Muscle layer of duodenum (tissue), 2 donors: Measurements from ENCODE around the gene CDH13.

Experiments used
- H3K27ac ChIP-seq: one replicate; pipeline ENCODE4 v1.7.0; 2013; ENCODE audit warnings: mild to moderate bottlenecking, low read length
- H3K27me3 ChIP-seq: one replicate; pipeline ENCODE4 v1.7.0; 2013; ENCODE audit warnings: low read depth, mild to moderate bottlenecking, control low read depth, low read length
- H3K36me3 ChIP-seq, 2 donors: one replicate each; pipeline ENCODE4 v1.7.0; 2013; ENCODE audit warnings: low read length in 2 of 2, control low read depth in 1 of 2, mild to moderate bottlenecking in 1 of 2; ENCODE audit not compliant: insufficient read depth in 2 of 2, control insufficient read depth in 1 of 2
- H3K4me1 ChIP-seq, 2 donors: one replicate each; pipeline ENCODE4 v1.7.0; 2013; ENCODE audit warnings: low read length in 2 of 2, mild to moderate bottlenecking in 2 of 2, control low read depth in 1 of 2, moderate library complexity in 1 of 2; ENCODE audit not compliant: insufficient read depth in 2 of 2, control insufficient read depth in 1 of 2
- H3K4me3 ChIP-seq, 2 donors: one replicate each; pipeline ENCODE4 v1.7.0; 2013; ENCODE audit warnings: low read length in 2 of 2, low read depth in 1 of 2, mild to moderate bottlenecking in 1 of 2
- H3K9me3 ChIP-seq, 2 donors: one replicate each; pipeline ENCODE4 v1.7.0; 2013; ENCODE audit warnings: low read length in 2 of 2, control low read depth in 1 of 2, mild to moderate bottlenecking in 1 of 2; ENCODE audit not compliant: control insufficient read depth in 1 of 2
- donor health status: healthy.

The CDH13 gene

GRCh38 chr16:82752172-82752571 is 125.4 kb downstream of the CDH13 start:
- H3K9me3 ChIP-seq: no peaks in the 10 kb centered on the region
- no peaks in the 10 kb centered on the region for H3K4me1 ChIP-seq
- H3K36me3 ChIP-seq: no peaks in the 10 kb centered on the region
- H3K27me3 ChIP-seq: no peaks in the 10 kb centered on the region
- H3K27ac ChIP-seq: no peak overlapping the region
- H3K4me3 ChIP-seq: no peak overlapping the region

GRCh38 chr16:82753821-82754220 is 127.1 kb downstream of the CDH13 start:
- Histone ChIP-seq H3K27ac (no peak overlapping the region), H3K9me3 (no peaks in the 10 kb centered on the region), H3K4me1 (no peaks in the 10 kb centered on the region), H3K4me3 (no peak overlapping the region), H3K36me3 (no peaks in the 10 kb centered on the region), H3K27me3 (no peaks in the 10 kb centered on the region)

- no peak overlapping the region for H3K4me3 ChIP-seq
Observed at GRCh38 chr16:82754716-82755513, 128.1 kb downstream of the CDH13 start.

GRCh38 chr16:82755570-82756282 is 129.0 kb downstream of the CDH13 start:
- Histone ChIP-seq H3K36me3 (no peaks in the 10 kb centered on the region), H3K4me1 (no peaks in the 10 kb centered on the region), H3K27ac (no peak overlapping the region), H3K4me3 (no peak overlapping the region), H3K27me3 (no peaks in the 10 kb centered on the region), H3K9me3 (no peaks in the 10 kb centered on the region)

More at GRCh38 chr16:82754716-82755513, 128.1 kb downstream of the CDH13 start:
- H3K36me3 ChIP-seq: no peaks in the 10 kb centered on the region
- H3K9me3 ChIP-seq: no peaks in the 10 kb centered on the region
- H3K4me1 ChIP-seq: no peaks in the 10 kb centered on the region
- H3K27ac ChIP-seq: no peak overlapping the region
- no peaks in the 10 kb centered on the region for H3K27me3 ChIP-seq

- H3K4me3 ChIP-seq: no peak overlapping the region
- H3K4me1 ChIP-seq: peaks cover 0 to 1% of the 10 kb centered on the region in 2 donors
- H3K36me3 ChIP-seq: no peaks in the 10 kb centered on the region
- no peaks in the 10 kb centered on the region for H3K9me3 ChIP-seq
- no peak overlapping the region for H3K27ac ChIP-seq
- no peaks in the 10 kb centered on the region for H3K27me3 ChIP-seq
Observed at GRCh38 chr16:82756283-82756599, 129.5 kb downstream of the CDH13 start.

GRCh38 chr16:82758406-82758805 is 131.6 kb downstream of the CDH13 start:
- no peaks in the 10 kb centered on the region for H3K27me3 ChIP-seq
- no peak overlapping the region for H3K27ac ChIP-seq

GRCh38 chr16:82758904-82759303 is 132.1 kb downstream of the CDH13 start:
- no peak overlapping the region for H3K4me3 ChIP-seq
- H3K27ac ChIP-seq: no peak overlapping the region
- H3K9me3 ChIP-seq: no peaks in the 10 kb centered on the region
- no peaks in the 10 kb centered on the region for H3K36me3 ChIP-seq
- H3K27me3 ChIP-seq: no peaks in the 10 kb centered on the region
- peaks cover 0 to 7% of the 10 kb centered on the region in 2 donors for H3K4me1 ChIP-seq

More at GRCh38 chr16:82758406-82758805, 131.6 kb downstream of the CDH13 start:
- H3K4me3 ChIP-seq: no peak overlapping the region
- no peaks in the 10 kb centered on the region for H3K9me3 ChIP-seq
- H3K4me1 ChIP-seq: peaks cover 0 to 7% of the 10 kb centered on the region in 2 donors
- H3K36me3 ChIP-seq: no peaks in the 10 kb centered on the region

GRCh38 chr16:82761236-82761635 is 134.5 kb downstream of the CDH13 start:
- Histone ChIP-seq H3K4me3 (no peak overlapping the region), H3K4me1 (peaks cover 0 to 7% of the 10 kb centered on the region in 2 donors), H3K9me3 (no peaks in the 10 kb centered on the region), H3K36me3 (no peaks in the 10 kb centered on the region), H3K27ac (no peak overlapping the region), H3K27me3 (no peaks in the 10 kb centered on the region)

GRCh38 chr16:82761858-82762257 is 135.1 kb downstream of the CDH13 start:
- H3K4me3 ChIP-seq: peak overlapping the region in 1 of 2 donors; percentile 27
- H3K9me3 ChIP-seq: no peaks in the 10 kb centered on the region
- no peak overlapping the region for H3K27ac ChIP-seq
- H3K36me3 ChIP-seq: no peaks in the 10 kb centered on the region
- H3K27me3 ChIP-seq: no peaks in the 10 kb centered on the region
- peaks cover 0 to 7% of the 10 kb centered on the region in 2 donors for H3K4me1 ChIP-seq

- no peaks in the 10 kb centered on the region for H3K9me3 ChIP-seq
- peaks cover 0 to 7% of the 10 kb centered on the region in 2 donors for H3K4me1 ChIP-seq
- H3K27ac ChIP-seq: no peak overlapping the region
- no peaks in the 10 kb centered on the region for H3K36me3 ChIP-seq
- no peak overlapping the region for H3K4me3 ChIP-seq
- no peaks in the 10 kb centered on the region for H3K27me3 ChIP-seq
Observed at GRCh38 chr16:82763371-82763770, 136.6 kb downstream of the CDH13 start.

GRCh38 chr16:82767198-82767597 is 140.4 kb downstream of the CDH13 start:
- Histone ChIP-seq H3K4me1 (peaks cover 0 to 4% of the 10 kb centered on the region in 2 donors), H3K27ac (no peak overlapping the region), H3K9me3 (no peaks in the 10 kb centered on the region), H3K27me3 (no peaks in the 10 kb centered on the region), H3K4me3 (no peak overlapping the region), H3K36me3 (no peaks in the 10 kb centered on the region)
